SH-SY5Y (cell line): Measurements from ENCODE around the gene ABHD11.

Experiments used
- GATA2 ChIP-seq: IDR thresholded peaks from 2 replicates; pipeline ENCODE4 v1.6.1; 2011; ENCODE audit warnings: mild to moderate bottlenecking, low read depth, low read length
- GATA3 ChIP-seq: IDR thresholded peaks from 2 replicates; pipeline ENCODE4 v1.6.1; 2011; ENCODE audit warnings: low read depth, mild to moderate bottlenecking, low read length, moderate library complexity

Gene ABHD11, protein sequence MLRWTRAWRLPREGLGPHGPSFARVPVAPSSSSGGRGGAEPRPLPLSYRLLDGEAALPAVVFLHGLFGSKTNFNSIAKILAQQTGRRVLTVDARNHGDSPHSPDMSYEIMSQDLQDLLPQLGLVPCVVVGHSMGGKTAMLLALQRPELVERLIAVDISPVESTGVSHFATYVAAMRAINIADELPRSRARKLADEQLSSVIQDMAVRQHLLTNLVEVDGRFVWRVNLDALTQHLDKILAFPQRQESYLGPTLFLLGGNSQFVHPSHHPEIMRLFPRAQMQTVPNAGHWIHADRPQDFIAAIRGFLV

GRCh38 chr7:73738612-73739386 is at the start of gene ABHD11:
TSS of gene ABHD11 (minus strand) at chr7:73738802. CDS start at chr7:73738770, 32 bp downstream.
- TF ChIP-seq GATA3 (no peak), GATA2 (no peak)

DNA sequence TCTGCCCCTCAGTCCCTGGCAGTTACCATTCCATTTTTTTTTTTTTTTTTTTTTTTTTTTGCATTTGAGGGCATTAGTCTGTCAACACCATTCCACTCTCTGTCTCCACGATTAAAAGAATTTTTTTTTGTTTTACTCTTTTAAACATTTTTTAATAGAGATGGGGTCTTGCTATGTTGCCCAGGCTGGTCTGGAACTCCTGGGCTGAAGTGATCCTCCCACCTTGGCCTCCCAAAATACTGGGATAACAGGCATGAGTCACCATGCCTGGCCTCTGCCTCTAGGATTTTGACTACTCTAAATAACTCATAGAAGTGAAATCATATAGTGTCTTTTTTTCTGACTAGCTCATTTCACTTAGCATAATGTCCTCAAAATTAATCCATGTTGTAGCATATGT is 48.0 kb upstream of the ABHD11 start:
- TF ChIP-seq GATA2 = no peak
- no peak for TF ChIP-seq GATA3

- TF ChIP-seq GATA2 (no peak), GATA3 (no peak)
Measured at GRCh38 chr7:73779517-73779916, 40.9 kb upstream of the ABHD11 start.

GRCh38 chr7:73778801-73779389 is 40.3 kb upstream of the ABHD11 start:
- TF ChIP-seq GATA3 (no peak), GATA2 (no peak)

DNA sequence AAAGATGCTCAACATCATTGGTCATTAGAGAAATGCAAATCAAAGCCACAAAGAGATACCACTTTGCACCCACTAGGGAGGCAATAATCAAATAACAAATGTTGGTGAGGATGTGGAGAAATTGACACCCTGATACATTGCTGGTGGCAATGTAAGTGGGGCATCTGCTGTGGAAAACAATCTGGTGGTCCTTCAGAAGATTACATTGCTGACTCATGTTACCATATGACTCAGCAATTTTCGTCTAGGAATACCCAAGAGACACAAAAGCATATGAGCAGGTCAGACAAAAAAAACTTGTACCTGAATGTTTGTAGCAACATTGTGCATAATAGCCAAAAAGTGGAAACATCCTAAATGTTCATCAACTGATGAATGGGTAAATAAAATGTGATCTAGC is 36.3 kb upstream of the ABHD11 start:
- no peak for TF ChIP-seq GATA2
- no peak for TF ChIP-seq GATA3

DNA sequence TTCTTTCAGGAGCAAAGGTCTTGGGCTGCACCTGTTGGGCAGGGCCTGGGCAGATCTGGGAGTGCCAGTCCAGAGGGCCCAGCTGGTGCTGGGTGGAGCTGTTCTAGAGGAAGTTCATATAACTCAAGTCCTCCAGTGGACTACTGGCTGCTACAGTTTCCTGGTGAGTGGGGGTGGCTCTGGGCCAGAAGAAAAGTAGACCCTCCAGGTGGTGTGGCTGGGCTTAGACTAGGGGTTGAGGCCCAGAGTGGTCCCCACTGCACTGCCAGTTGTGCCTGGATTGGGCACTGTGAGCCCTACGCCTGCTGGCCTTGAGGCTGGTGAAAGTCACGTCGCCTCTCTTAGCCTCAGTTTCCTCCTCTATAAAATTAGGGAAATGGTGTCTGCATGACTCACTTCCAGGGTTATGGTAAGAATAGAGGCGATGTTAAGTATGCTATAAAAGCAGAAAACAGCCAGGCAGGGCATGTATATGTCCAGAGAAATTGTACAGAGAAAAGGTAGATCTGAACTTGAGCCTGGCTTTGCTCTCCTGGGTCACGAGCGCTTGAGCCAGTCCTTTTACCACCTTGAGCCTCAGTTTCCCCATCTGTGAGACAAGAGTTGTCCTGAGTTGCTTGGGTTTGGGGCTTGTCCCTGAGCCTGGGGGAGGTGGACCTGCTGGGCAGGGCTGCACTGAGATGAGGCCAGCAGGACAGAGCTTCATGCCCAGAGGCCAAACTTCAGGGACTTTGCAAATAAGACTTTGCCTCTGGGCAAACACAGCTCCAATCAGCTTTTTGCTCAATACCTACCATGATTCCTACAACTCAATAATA is 35.3 kb upstream of the ABHD11 start:
- TF ChIP-seq GATA2 (no peak), GATA3 (no peak)

DNA sequence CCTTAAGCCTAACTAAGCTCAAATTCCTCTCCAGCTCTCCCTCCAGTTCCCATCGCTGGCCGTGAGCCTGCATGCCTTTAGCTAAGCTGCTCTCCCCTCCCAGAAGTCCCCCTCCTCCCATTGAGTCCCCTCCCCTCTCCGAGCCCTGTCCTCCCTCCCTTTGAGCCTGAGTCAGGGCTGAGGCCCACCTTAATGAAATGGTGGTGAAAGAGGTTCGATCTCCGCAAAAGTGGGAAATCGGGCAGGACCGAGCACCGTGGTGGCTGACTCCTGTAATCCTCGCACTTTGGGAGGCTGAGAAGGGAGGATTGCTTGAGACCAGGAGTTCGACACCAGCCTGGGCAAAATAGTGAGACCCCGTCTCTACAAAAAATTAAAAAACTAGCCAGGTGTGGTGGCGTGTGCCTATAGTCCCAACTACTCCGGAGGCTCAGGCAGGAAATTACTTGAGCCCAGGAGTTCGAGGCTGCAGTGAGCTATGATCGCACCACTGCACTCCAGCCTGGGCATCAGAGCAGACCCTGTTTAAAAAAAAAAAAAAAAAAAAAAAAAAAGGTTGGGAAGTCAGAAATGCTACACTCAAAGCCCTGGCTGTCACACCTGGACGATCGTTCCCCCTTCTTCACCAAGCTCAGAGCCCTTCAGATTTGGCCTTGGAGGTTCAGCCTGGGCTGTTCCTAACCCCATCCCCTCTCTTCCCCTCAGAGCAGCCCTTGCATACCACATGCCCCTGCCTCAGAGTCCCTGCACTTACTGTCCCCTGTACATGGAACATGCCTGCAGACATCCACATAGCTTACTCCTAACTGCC is 32.5 kb upstream of the ABHD11 start:
- TF ChIP-seq GATA2 (no peak), GATA3 (no peak)

- no peak for TF ChIP-seq GATA2
- TF ChIP-seq GATA3 = no peak
Measured at GRCh38 chr7:73770002-73770859, 31.6 kb upstream of the ABHD11 start, which contains the start of gene CLDN3. TSS of gene CLDN3 (minus strand) at chr7:73770270. CDS start at chr7:73770049, 221 bp downstream.

GRCh38 chr7:73769481-73770001 is 30.9 kb upstream of the ABHD11 start:
- TF ChIP-seq GATA3 (no peak), GATA2 (no peak)

DNA sequence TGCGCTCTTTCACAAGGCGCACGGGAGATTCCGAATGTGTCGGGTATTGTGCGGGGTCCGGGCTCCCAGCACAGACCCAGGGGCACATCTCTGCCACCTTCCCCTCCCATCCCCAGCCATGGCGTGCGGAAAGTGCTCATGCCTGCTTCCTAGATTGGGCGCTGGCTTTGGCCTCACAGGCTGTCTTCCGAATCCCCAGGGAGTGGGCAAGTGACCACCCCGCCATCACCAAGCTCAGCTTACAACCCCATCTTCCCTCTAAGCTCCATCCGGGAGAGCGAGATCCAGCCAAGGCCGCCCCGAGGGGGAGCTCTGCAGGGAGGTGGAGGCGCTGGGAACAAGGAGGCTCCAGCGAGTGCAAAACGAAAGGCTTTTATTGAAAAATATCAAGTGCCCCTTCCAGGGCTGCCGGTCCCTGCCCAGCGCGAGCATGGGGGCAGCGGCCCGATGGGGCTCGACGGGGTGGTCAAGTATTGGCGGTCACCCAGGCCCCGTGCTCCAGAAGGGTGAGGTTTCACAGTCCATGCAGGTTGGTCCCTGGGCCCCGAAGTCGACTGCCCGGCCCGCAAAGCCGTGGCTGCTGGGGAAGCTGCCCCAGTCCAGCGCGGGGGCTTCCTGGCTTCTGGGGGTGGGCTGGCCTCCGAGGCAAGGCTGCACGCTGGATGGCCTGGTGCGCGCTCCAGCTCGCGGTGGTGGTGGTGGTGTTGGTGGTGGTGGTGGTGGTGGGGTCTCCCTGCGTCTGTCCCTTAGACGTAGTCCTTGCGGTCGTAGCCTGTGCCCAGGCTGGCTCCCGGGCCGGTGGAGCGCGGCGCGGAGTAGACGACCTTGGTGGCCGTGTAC is 30.3 kb upstream of the ABHD11 start:
- TF ChIP-seq GATA2 (no peak), GATA3 (no peak)

DNA sequence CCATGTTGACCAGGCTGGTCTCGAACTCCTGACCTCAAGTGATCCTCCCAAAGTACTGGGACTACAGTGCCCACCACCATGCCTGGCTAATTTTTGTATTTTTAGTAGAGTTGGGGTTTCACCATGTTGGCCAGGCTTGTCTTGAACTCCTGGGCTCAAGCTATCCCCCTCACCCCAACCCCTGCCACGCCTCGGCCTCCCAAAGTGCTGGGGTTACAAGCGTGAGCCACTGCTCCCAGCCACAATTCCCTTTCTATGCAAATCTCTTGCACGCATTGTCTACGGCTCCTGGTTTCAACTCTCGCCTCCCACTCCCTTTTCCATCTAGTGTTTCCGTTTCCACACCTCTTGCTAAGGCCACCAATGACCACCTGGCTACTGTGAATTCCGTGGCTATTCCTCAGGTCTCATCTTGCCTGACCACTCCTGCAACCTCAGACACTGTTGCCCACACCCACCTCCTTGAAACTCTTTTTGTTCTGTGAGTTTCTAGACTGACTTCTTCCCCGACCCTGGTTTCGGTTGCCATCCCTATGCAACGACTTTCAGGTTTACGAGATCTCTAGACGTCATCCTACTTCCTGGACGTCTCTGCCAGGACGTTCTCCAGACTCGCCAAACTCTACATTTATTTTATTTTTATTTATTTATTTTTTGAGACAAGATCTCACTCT is 28.1 kb upstream of the ABHD11 start:
- TF ChIP-seq GATA2 (no peak), GATA3 (no peak)

GRCh38 chr7:73762659-73762999 is 24.0 kb upstream of the ABHD11 start:
- TF ChIP-seq GATA2 = no peak
